PC-9 (cell line): ENCODE results near the gene CRELD2.

Experiments used
- EZH2 ChIP-seq: fragments of 200-600 bp; sonication (generic); IDR thresholded peaks from 2 replicates; pipeline ENCODE4 v1.8.0; 2017; ENCODE audit warnings: antibody characterized with exemption, low read depth
- TF ChIP-seq, protein P1 (sequence below): fragments of 200-600 bp; sonication (generic); conservative IDR thresholded peaks from 2 replicates; pipeline ENCODE4 v1.6.1; 2017; ENCODE audit warnings: mixed run types, antibody characterized with exemption, mild to moderate bottlenecking, moderate library complexity

DNA sequence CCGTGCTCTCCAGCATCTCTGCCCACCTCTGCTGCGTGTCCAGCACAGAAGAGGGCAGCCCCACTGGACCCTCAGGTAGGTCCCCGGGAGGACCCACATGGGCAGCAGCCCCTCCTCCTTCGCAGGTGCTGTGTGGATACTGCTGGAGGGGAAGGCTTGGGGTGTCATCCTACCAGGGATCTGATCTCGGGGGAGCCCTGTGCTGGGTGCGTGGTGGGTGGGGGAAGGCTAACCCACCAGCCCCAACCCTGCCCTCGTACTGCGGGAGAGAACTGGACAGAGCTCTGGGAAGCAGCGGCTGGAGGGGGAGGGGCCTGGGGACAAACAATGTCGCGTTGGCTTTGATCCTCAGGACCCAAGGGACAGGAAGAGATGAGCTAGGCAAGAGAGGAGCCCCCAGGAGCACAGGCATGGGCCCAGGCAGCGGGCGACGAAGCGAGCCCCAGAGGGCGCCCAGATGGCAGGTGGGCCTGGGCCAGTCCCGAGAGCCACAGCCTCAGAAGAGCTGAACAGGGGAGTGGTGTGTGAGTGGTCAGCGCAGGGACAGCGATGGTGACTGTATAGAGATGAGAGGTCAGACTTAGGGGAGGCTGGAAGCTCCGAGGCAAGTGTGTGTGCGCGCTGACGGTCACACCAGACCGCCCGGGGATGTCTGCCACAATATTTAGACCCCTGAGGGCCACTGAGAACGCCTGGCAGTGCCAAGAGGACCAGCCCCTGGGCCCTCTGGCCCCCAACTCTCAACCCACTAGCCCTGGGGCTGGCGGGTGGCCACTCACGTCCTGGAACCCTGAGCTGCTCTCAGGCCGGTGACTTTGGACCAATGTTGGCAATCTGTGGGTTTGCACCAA is 40.7 kb downstream of the CRELD2 start:
- TF ChIP-seq, protein P1, sequence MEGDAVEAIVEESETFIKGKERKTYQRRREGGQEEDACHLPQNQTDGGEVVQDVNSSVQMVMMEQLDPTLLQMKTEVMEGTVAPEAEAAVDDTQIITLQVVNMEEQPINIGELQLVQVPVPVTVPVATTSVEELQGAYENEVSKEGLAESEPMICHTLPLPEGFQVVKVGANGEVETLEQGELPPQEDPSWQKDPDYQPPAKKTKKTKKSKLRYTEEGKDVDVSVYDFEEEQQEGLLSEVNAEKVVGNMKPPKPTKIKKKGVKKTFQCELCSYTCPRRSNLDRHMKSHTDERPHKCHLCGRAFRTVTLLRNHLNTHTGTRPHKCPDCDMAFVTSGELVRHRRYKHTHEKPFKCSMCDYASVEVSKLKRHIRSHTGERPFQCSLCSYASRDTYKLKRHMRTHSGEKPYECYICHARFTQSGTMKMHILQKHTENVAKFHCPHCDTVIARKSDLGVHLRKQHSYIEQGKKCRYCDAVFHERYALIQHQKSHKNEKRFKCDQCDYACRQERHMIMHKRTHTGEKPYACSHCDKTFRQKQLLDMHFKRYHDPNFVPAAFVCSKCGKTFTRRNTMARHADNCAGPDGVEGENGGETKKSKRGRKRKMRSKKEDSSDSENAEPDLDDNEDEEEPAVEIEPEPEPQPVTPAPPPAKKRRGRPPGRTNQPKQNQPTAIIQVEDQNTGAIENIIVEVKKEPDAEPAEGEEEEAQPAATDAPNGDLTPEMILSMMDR, result no peak
- no peak for TF ChIP-seq EZH2
